Fibroblast of peridontal ligament (primary cell): ENCODE data around the gene PIH1D1.

ENCODE experiments used
- DNase-seq: peaks from one replicate; pipeline ENCODE4 v3.0.0-alpha.2; 2010; ENCODE audit errors: extremely low read depth

Gene PIH1D1

GRCh38 chr19:49451430-49452181 is at the start of gene PIH1D1:
Gene PIH1D1, minus strand, starts transcription at chr19:49451814. Its CDS starts 240 bp downstream, at chr19:49451574.
- DNase-seq = peak; percentile 99

GRCh38 chr19:49499030-49499670 is 47.5 kb upstream of the PIH1D1 start:
- no peak for DNase-seq

- no peak for DNase-seq
Measured at GRCh38 chr19:49498475-49498874, 46.9 kb upstream of the PIH1D1 start.

- no peak for DNase-seq
Measured at GRCh38 chr19:49497789-49498103, 46.1 kb upstream of the PIH1D1 start.

- DNase-seq = peak; percentile 56
Measured at GRCh38 chr19:49497047-49497788, 45.6 kb upstream of the PIH1D1 start.

- DNase-seq = no peak
Measured at GRCh38 chr19:49496574-49497008, 45.0 kb upstream of the PIH1D1 start.

- DNase-seq = peak; percentile 41
Measured at GRCh38 chr19:49492573-49493405, 41.2 kb upstream of the PIH1D1 start.

GRCh38 chr19:49491804-49492572 is 40.4 kb upstream of the PIH1D1 start:
- DNase-seq = no peak

- no peak for DNase-seq
Measured at GRCh38 chr19:49491030-49491803, 39.6 kb upstream of the PIH1D1 start.

- DNase-seq = no peak
Measured at GRCh38 chr19:49490287-49491029, 38.8 kb upstream of the PIH1D1 start.

GRCh38 chr19:49489601-49490167 is 38.1 kb upstream of the PIH1D1 start:
- DNase-seq = no peak

GRCh38 chr19:49488863-49489537 is 37.4 kb upstream of the PIH1D1 start:
- peak; percentile 33 for DNase-seq

- DNase-seq = no peak
Measured at GRCh38 chr19:49488046-49488862, 36.6 kb upstream of the PIH1D1 start.

- peak; percentile 99 for DNase-seq
Measured at GRCh38 chr19:49487277-49488045, 35.8 kb upstream of the PIH1D1 start, which contains the start of gene RPL13A. Gene RPL13A, plus strand, starts transcription at chr19:49487608. Its CDS starts 22 bp downstream, at chr19:49487630.

- no peak for DNase-seq
Measured at GRCh38 chr19:49486710-49487276, 35.2 kb upstream of the PIH1D1 start.

GRCh38 chr19:49486232-49486631 is 34.6 kb upstream of the PIH1D1 start:
- DNase-seq = no peak
